ENCODE data around the gene ADAMTS9. TPM values are rescaled to one million over a fixed set of nuclear protein-coding genes. Genes with fewer than 3 reads are reported as not detected.

Gene ADAMTS9
- total and polyA plus RNA-seq, 2 of the 13 experiments (the other 11 are each of a cell fraction or from before 2014, with no cell fraction given): 0.02 to 0.09 TPM

GRCh38 chr3:64548200-64548889 is 139.5 kb downstream of the ADAMTS9 start:
- peaks cover 10% of the 10 kb centered on the region; the same call in 1 of the 2 replicates for H3K4me1 ChIP-seq (ENCODE audit: insufficient read depth, low read length)
- no peak for ATAC-seq
- 45% methylated on average over 5 of the region's 6 CpGs for WGBS (ENCODE audit: low lambda C conversion rate)

More at GRCh38 chr3:64548200-64548889, 139.5 kb downstream of the ADAMTS9 start:
- in situ Hi-C loops (cut with HindIII; ENCODE audit: extremely low pct_ligation_motif_present, low pct_unique_long_range_greater_than_20kb): loop anchor here (25.0 kb wide), 1 partner anchor 864 kb away; no protein-coding TSS in a partner anchor
- no peaks in the 10 kb centered on the region for H3K36me3 ChIP-seq (replicated peaks in 1 of 2; ENCODE audit: control insufficient read depth in 1 of 2, insufficient read depth in 2 of 2, low read length in 2 of 2)
- DNase-seq (ENCODE audit: low spot score) (no peak), FAIRE-seq (no peak)
- intact Hi-C loops (cut with micrococcal nuclease; ENCODE audit: unreplicated experiment): no loop called here
- ChIA-PET POLR2A (no interaction called here), CTCF (ENCODE audit: low intra/inter-chr PET ratio, low total read pairs) (no interaction called here)
- no peak overlapping the region for H3K9ac ChIP-seq (ENCODE audit: insufficient read depth, low read depth, low read length)
- no peaks in the 10 kb centered on the region for H3K79me2 ChIP-seq (ENCODE audit: insufficient read depth, low read length)
- H3K9me3 ChIP-seq (ENCODE audit: low read length): no peaks in the 10 kb centered on the region
- H3K27me3 ChIP-seq (ENCODE audit: control insufficient read depth in 1 of 2, insufficient read depth in 2 of 2, low read length in 2 of 2): no peaks in the 10 kb centered on the region; a peak in 1 of 5 replicates
- H4K20me1 ChIP-seq (ENCODE audit: insufficient read depth, low read length): no peaks in the 10 kb centered on the region
- no peak overlapping the region for H3K4me3 ChIP-seq (replicated peaks in 1 of 3; ENCODE audit: insufficient read depth in 1 of 3, low read depth in 2 of 3, low read length in 3 of 3)
- TF ChIP-seq ZNF567 (CRISPR knock-in tag; IDR thresholded peaks at IDR 0.05; ENCODE audit: borderline replicate concordance) (no peak), ZNF879 (CRISPR knock-in tag; IDR thresholded peaks at IDR 0.05) (no peak), ZNF710 (CRISPR knock-in tag; IDR thresholded peaks at IDR 0.05; ENCODE audit: borderline replicate concordance) (no peak), NCOA1 (CRISPR knock-in tag; IDR thresholded peaks at IDR 0.05) (no peak), PAX8 (CRISPR knock-in tag; IDR thresholded peaks at IDR 0.05; ENCODE audit: borderline replicate concordance) (no peak), MXI1 (IDR thresholded peaks at IDR 0.05; ENCODE audit: borderline replicate concordance, low read depth, low read length) (no peak), CENPT (CRISPR knock-in tag; IDR thresholded peaks at IDR 0.05; ENCODE audit: low read depth) (no peak), KLF15 (CRISPR knock-in tag; IDR thresholded peaks at IDR 0.05; ENCODE audit: borderline replicate concordance) (no peak), HNRNPK (IDR thresholded peaks at IDR 0.05; ENCODE audit: low read depth, low read length, poor library complexity, severe bottlenecking) (no peak), ZNF550 (CRISPR knock-in tag; IDR thresholded peaks at IDR 0.05; ENCODE audit: borderline replicate concordance) (no peak)
- H3K27ac ChIP-seq (ENCODE audit: extremely low read length, insufficient read depth, low read length): no peak overlapping the region
- BruUV-seq (replicated peaks): no TSS peak
- no peak overlapping the region for H2AFZ ChIP-seq (ENCODE audit: low read length)
- H3K4me2 ChIP-seq (ENCODE audit: low read depth, low read length): no peak overlapping the region
